ENCODE data around the gene ZNF48. TPM values are rescaled to one million over a fixed set of nuclear protein-coding genes. Genes with fewer than 3 reads are reported as not detected.

The ZNF48 gene
- total and polyA plus RNA-seq, 2 donors (not counting 1 experiment from before 2014, with no cell fraction given) = 8.4 to 13.3 TPM

DNA sequence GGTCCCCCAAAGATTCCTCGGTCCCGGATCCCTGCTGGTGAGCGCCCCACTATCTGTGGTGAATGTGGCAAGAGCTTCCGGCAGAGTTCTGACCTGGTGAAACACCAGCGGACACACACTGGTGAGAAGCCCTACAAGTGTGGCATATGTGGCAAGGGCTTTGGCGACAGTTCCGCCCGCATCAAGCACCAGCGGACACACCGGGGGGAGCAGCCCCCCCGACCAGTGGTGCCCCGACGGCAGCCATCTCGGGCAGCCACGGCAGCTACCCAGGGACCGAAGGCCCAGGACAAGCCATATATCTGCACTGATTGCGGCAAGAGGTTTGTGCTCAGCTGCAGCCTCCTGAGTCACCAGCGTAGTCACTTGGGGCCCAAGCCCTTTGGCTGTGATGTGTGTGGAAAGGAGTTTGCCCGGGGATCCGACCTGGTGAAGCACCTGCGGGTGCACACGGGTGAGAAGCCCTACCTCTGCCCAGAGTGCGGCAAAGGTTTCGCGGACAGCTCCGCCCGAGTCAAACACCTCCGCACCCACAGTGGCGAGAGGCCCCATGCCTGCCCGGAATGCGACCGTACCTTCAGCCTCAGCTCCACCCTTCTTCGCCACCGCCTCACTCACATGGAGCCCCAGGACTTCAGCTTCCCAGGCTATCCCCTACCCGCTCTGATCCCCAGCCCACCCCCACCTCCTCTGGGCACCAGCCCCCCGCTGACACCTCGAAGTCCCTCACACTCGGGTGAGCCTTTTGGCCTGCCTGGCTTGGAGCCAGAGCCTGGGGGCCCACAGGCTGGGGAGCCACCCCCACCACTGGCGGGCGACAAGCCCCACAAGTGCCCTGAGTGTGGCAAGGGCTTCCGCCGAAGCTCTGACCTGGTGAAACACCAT is 2.8 kb downstream of the ZNF48 start:
- CTCF ChIA-PET = interaction anchor here (0.7 to 5.0 kb wide), 3 partner anchors 11 to 200 kb away, joined by 3 to 65 read pairs (median 5); partner anchors contain the start of genes SEPTIN1 and ZNF771
- Histone ChIP-seq H4K20me1 (ENCODE audit: control insufficient read depth, insufficient read depth, low read length, poor library complexity, severe bottlenecking) (peaks cover 25% of the 10 kb centered on the region), H3K9ac (ENCODE audit: low read length) (no peak overlapping the region), H3K4me3 (ENCODE audit: control extremely low read depth in 1 of 5, extremely low read depth in 1 of 5, insufficient read depth in 1 of 5, low read depth in 2 of 5, low read length in 4 of 5) (no peak overlapping the region), H3K36me3 (replicated peaks in 1 of 2; ENCODE audit: control extremely low read depth in 1 of 2, control insufficient read depth in 1 of 2, extremely low read depth in 1 of 2, insufficient read depth in 2 of 2, low read length in 1 of 2) (peaks cover 0 to 16% of the 10 kb centered on the region in 2 experiments), H3K79me2 (ENCODE audit: control insufficient read depth, insufficient read depth, low read length) (peaks cover 30% of the 10 kb centered on the region), H3K27me3 (replicated peaks in 1 of 4; ENCODE audit: control extremely low read depth in 1 of 4, control insufficient read depth in 3 of 4, insufficient read depth in 4 of 4, low read length in 3 of 4) (no peaks in the 10 kb centered on the region), H3K4me2 (replicated peaks; ENCODE audit: low read depth, low read length, poor library complexity, severe bottlenecking) (no peak overlapping the region), H2AFZ (ENCODE audit: insufficient read depth, low read depth, low read length, poor library complexity, severe bottlenecking) (no peak overlapping the region), H3K9me3 (ENCODE audit: control extremely low read depth in 1 of 3, control insufficient read depth in 2 of 3, insufficient read depth in 1 of 3, low read length in 2 of 3) (no peaks in the 10 kb centered on the region), H3K4me1 (ENCODE audit: control insufficient read depth in 2 of 2, insufficient read depth in 2 of 2, low read length in 2 of 2) (peaks cover 16 to 39% of the 10 kb centered on the region in 2 donors), H3K27ac (ENCODE audit: low read length in 2 of 2) (no peak overlapping the region)
- H3K4me3 Mint-ChIP-seq = no peak overlapping the region
- peaks cover 4% of the 10 kb centered on the region for H3K27me3 Mint-ChIP-seq
- 96% methylated on average over 42 of the region's 42 CpGs for WGBS (ENCODE audit: insufficient coverage)
- H3K4me1 Mint-ChIP-seq = peaks cover 30% of the 10 kb centered on the region
- no peak for DNase-seq
- TF ChIP-seq EZH2 (IDR thresholded peaks at IDR 0.05; ENCODE audit: borderline replicate concordance, insufficient read depth, low read depth, low read length, poor library complexity, severe bottlenecking) = no peak
- TF ChIP-seq, protein P1, sequence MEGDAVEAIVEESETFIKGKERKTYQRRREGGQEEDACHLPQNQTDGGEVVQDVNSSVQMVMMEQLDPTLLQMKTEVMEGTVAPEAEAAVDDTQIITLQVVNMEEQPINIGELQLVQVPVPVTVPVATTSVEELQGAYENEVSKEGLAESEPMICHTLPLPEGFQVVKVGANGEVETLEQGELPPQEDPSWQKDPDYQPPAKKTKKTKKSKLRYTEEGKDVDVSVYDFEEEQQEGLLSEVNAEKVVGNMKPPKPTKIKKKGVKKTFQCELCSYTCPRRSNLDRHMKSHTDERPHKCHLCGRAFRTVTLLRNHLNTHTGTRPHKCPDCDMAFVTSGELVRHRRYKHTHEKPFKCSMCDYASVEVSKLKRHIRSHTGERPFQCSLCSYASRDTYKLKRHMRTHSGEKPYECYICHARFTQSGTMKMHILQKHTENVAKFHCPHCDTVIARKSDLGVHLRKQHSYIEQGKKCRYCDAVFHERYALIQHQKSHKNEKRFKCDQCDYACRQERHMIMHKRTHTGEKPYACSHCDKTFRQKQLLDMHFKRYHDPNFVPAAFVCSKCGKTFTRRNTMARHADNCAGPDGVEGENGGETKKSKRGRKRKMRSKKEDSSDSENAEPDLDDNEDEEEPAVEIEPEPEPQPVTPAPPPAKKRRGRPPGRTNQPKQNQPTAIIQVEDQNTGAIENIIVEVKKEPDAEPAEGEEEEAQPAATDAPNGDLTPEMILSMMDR (IDR thresholded peaks at IDR 0.05) = no peak
- no peak overlapping the region for H3K27ac Mint-ChIP-seq
- H3K9me3 Mint-ChIP-seq (ENCODE audit: insufficient read depth) = no peaks in the 10 kb centered on the region
- no peak for ATAC-seq (ENCODE audit: low read depth)
- intact Hi-C loops (cut with micrococcal nuclease) = loop anchor here (10.0 kb wide), 1 partner anchor 533 kb away; the partner anchor contains the start of gene CDIPT
- POLR2A ChIA-PET = interaction anchor here (1.4 to 4.7 kb wide), 2 partner anchors 9 to 16 kb away, joined by 4 to 51 read pairs; partner anchors contain the start of genes SEPTIN1 and ZNF771
